Neural progenitor cell (in vitro differentiated cells): ENCODE measurements around the gene HELQ. TPM values are rescaled to one million over a fixed set of nuclear protein-coding genes. Genes with fewer than 3 reads are reported as not detected.

Source experiments
- DNase-seq: peaks from one replicate; pipeline ENCODE4 v3.0.0-alpha.2; 2016; ENCODE audit warnings: low spot score
- H2AFZ ChIP-seq: fragments of 200-600 bp; sonication (generic); replicated peaks from 2 replicates; pipeline ENCODE4 v1.6.1; 2016; ENCODE audit warnings: antibody characterized with exemption
- H3F3A ChIP-seq: fragments of 200-600 bp; sonication (generic); 2 replicates; pipeline ENCODE4 v1.6.1; 2016; ENCODE audit warnings: antibody characterized with exemption, low read depth
- H3K27ac ChIP-seq: fragments of 200-600 bp; sonication (generic); 2 replicates; pipeline ENCODE4 v1.5.1; 2016; ENCODE audit warnings: mild to moderate bottlenecking
- H3K27me3 ChIP-seq: fragments of 200-600 bp; sonication (generic); 2 replicates; pipeline ENCODE4 v1.6.1; 2016; ENCODE audit warnings: mild to moderate bottlenecking, moderate library complexity
- H3K36me3 ChIP-seq: fragments of 200-600 bp; sonication (generic); 2 replicates; pipeline ENCODE4 v1.5.1; 2016
- H3K4me1 ChIP-seq: fragments of 200-600 bp; sonication (generic); 2 replicates; pipeline ENCODE4 v1.6.1; 2016; ENCODE audit warnings: mixed run types
- H3K4me2 ChIP-seq: fragments of 200-600 bp; sonication (generic); 2 replicates; pipeline ENCODE4 v1.6.1; 2016
- H3K4me3 ChIP-seq: fragments of 200-600 bp; sonication (generic); 2 replicates; pipeline ENCODE4 v1.5.1; 2016
- H3K79me2 ChIP-seq: fragments of 200-600 bp; sonication (generic); 2 replicates; pipeline ENCODE4 v1.6.1; 2016; ENCODE audit warnings: low read depth
- H3K9ac ChIP-seq: fragments of 200-600 bp; sonication (generic); 2 replicates; pipeline ENCODE4 v1.6.1; 2016
- H3K9me3 ChIP-seq: fragments of 200-600 bp; sonication (generic); 2 replicates; pipeline ENCODE4 v1.5.1; 2016; ENCODE audit warnings: low read depth
- H4K20me1 ChIP-seq: fragments of 200-600 bp; sonication (generic); 2 replicates; pipeline ENCODE4 v1.6.1; 2016; ENCODE audit warnings: low read depth
- H3K27ac Mint-ChIP-seq: 3 replicates; pipeline ENCODE4 v1.8.0; 2021; ENCODE audit warnings: mixed read lengths
- H3K27me3 Mint-ChIP-seq: 2 replicates; pipeline ENCODE4 v1.8.0; 2022; ENCODE audit warnings: low read depth, mild to moderate bottlenecking, inconsistent platforms, moderate library complexity, mixed read lengths; ENCODE audit not compliant: insufficient read depth
- H3K36me3 Mint-ChIP-seq: 3 replicates; pipeline ENCODE4 v1.8.0; 2021; ENCODE audit warnings: mixed read lengths
- H3K4me1 Mint-ChIP-seq: 3 replicates; pipeline ENCODE4 v1.8.0; 2021; ENCODE audit warnings: mixed read lengths
- H3K4me3 Mint-ChIP-seq: 3 replicates; pipeline ENCODE4 v1.8.0; 2021; ENCODE audit warnings: mild to moderate bottlenecking, moderate library complexity, mixed read lengths
- H3K9me3 Mint-ChIP-seq: 3 replicates; pipeline ENCODE4 v1.8.0; 2020; ENCODE audit warnings: mixed read lengths
- CTCF ChIP-seq: fragments of 200-600 bp; sonication (generic); IDR thresholded peaks from 2 replicates; pipeline ENCODE4 v1.5.1; 2017; ENCODE audit warnings: antibody characterized with exemption, mild to moderate bottlenecking
- EZH2 ChIP-seq: fragments of 200-600 bp; sonication (generic); IDR thresholded peaks from 2 replicates; pipeline ENCODE4 v1.6.1; 2017; ENCODE audit warnings: antibody characterized with exemption, mild to moderate bottlenecking, moderate library complexity
- EZH2phosphoT487 ChIP-seq: fragments of 200-600 bp; sonication (generic); IDR thresholded peaks from 2 replicates; pipeline ENCODE4 v1.6.1; 2017; ENCODE audit warnings: antibody characterized with exemption
- total RNA-seq: library from RNA; depleted of rRNA; stranded (reverse); fragments of >200 nt; gene quantifications from 2 replicates; pipeline ENCODE4 v1.2.3, GENCODE V29; 2015; ENCODE audit warnings: low replicate concordance

HELQ gene
- total RNA-seq, 1 donor from 2014 or later, result 15.3 TPM

GRCh38 chr4:83440899-83441298 lies 14.7 kb downstream of the HELQ start:
- H4K20me1 ChIP-seq, result no peaks in the 10 kb centered on the region
- no peaks in the 10 kb centered on the region for H3K79me2 ChIP-seq
- H3K9ac ChIP-seq, result no peak overlapping the region
- no peaks in the 10 kb centered on the region for H3K9me3 ChIP-seq
- no peak overlapping the region for H3K27ac ChIP-seq
- H3K27ac Mint-ChIP-seq, result no peak overlapping the region
- no peaks in the 10 kb centered on the region for H3K9me3 Mint-ChIP-seq
- no peak overlapping the region for H3K4me3 ChIP-seq
- DNase-seq, result no peak
- H3K4me1 ChIP-seq, result no peaks in the 10 kb centered on the region
- H3K27me3 Mint-ChIP-seq, result no peaks in the 10 kb centered on the region
- H3K27me3 ChIP-seq, result no peaks in the 10 kb centered on the region
- H3K4me3 Mint-ChIP-seq, result no peak overlapping the region
- no peak overlapping the region for H2AFZ ChIP-seq
- no peaks in the 10 kb centered on the region for H3K36me3 ChIP-seq
- H3F3A ChIP-seq, result no peaks in the 10 kb centered on the region
- no peak for TF ChIP-seq EZH2
- TF ChIP-seq CTCF, result no peak
- peaks cover 6% of the 10 kb centered on the region for H3K36me3 Mint-ChIP-seq
- H3K4me1 Mint-ChIP-seq, result no peaks in the 10 kb centered on the region
- no peak overlapping the region for H3K4me2 ChIP-seq

GRCh38 chr4:83440148-83440814 lies 15.3 kb downstream of the HELQ start:
- no peak overlapping the region for H3K4me3 ChIP-seq
- Mint-ChIP-seq H3K4me1 (no peaks in the 10 kb centered on the region), H3K27ac (no peak overlapping the region), H3K9me3 (no peaks in the 10 kb centered on the region), H3K27me3 (no peaks in the 10 kb centered on the region), H3K4me3 (no peak overlapping the region), H3K36me3 (peaks cover 6% of the 10 kb centered on the region)
- no peak for DNase-seq
- H3F3A ChIP-seq, result no peaks in the 10 kb centered on the region
- TF ChIP-seq EZH2 (no peak), CTCF (no peak), EZH2phosphoT487 (no peak)
- no peak overlapping the region for H3K9ac ChIP-seq
- H4K20me1 ChIP-seq, result no peaks in the 10 kb centered on the region
- no peaks in the 10 kb centered on the region for H3K27me3 ChIP-seq
- H3K4me2 ChIP-seq, result no peak overlapping the region
- H3K4me1 ChIP-seq, result no peaks in the 10 kb centered on the region
- no peaks in the 10 kb centered on the region for H3K36me3 ChIP-seq
- H3K9me3 ChIP-seq, result no peaks in the 10 kb centered on the region
- H3K79me2 ChIP-seq, result no peaks in the 10 kb centered on the region
- no peak overlapping the region for H3K27ac ChIP-seq
- no peak overlapping the region for H2AFZ ChIP-seq

- Histone ChIP-seq H3K9me3 (no peaks in the 10 kb centered on the region), H2AFZ (no peak overlapping the region), H4K20me1 (no peaks in the 10 kb centered on the region), H3K4me3 (no peak overlapping the region), H3K27me3 (no peaks in the 10 kb centered on the region), H3K4me2 (no peak overlapping the region), H3K36me3 (no peaks in the 10 kb centered on the region), H3K27ac (no peak overlapping the region), H3F3A (no peaks in the 10 kb centered on the region), H3K79me2 (no peaks in the 10 kb centered on the region), H3K4me1 (no peaks in the 10 kb centered on the region), H3K9ac (no peak overlapping the region)
- H3K4me3 Mint-ChIP-seq, result no peak overlapping the region
- H3K36me3 Mint-ChIP-seq, result peaks cover 6% of the 10 kb centered on the region
- TF ChIP-seq CTCF (no peak), EZH2 (no peak), EZH2phosphoT487 (no peak)
- no peaks in the 10 kb centered on the region for H3K4me1 Mint-ChIP-seq
- H3K27me3 Mint-ChIP-seq, result no peaks in the 10 kb centered on the region
- H3K27ac Mint-ChIP-seq, result no peak overlapping the region
- no peaks in the 10 kb centered on the region for H3K9me3 Mint-ChIP-seq
- no peak for DNase-seq
These were observed 16.9 kb downstream of the HELQ start for GRCh38 chr4:83438719-83439118.
